ENCODE measurements around the gene NHLRC4.

DNA sequence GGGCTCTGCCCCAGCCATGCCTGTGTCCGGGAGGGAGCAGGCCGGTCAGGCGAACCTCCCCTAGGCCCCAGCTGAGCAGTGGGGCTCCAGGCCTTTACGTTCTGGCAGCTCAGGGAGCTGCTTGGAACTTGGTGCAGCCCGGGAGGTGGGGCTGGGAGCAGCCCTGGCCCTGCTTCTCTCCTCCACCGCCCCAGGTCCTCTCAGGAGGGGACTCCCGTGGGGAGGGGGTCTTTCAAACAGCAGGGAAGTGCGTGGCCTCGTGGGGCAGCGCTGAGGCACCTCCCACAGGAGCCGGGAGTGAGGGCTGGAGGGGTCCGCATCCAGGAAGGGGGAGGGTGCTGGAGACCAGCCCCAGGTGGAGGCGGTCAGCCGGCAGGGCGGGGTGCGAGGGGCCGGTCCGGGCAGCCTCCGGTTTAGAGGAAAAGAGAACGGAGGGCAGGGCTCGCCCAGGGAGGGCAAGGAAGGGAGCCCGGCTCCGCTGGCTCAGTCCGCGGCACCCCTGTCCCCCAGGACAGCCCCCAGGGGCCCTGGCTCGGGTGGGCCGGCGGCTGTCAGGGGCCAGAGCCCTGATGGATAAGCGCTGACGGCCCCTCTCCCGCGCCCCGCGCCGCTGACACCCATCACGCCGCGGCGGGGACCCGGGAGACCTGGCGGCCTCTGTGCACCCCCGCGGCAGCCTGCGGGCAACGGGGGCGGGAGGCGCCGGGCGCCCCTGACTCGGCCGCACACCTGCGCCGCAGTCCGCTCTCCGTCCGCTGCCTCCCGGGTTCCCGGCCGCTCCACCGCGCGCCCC is 7.2 kb upstream of the NHLRC4 start:
- TF ChIP-seq ZNF23 (tag by site-specific recombination; IDR thresholded peaks at IDR 0.05; ENCODE audit: borderline replicate concordance) (no peak), ZNF24 (tag by site-specific recombination; IDR thresholded peaks at IDR 0.05) (no peak), ZNF274 (IDR thresholded peaks at IDR 0.05; ENCODE audit: low read length) (no peak), ZNF274 (tag by site-specific recombination; IDR thresholded peaks at IDR 0.05; ENCODE audit: borderline replicate concordance) (no peak)
- TF ChIP-seq, protein P1, sequence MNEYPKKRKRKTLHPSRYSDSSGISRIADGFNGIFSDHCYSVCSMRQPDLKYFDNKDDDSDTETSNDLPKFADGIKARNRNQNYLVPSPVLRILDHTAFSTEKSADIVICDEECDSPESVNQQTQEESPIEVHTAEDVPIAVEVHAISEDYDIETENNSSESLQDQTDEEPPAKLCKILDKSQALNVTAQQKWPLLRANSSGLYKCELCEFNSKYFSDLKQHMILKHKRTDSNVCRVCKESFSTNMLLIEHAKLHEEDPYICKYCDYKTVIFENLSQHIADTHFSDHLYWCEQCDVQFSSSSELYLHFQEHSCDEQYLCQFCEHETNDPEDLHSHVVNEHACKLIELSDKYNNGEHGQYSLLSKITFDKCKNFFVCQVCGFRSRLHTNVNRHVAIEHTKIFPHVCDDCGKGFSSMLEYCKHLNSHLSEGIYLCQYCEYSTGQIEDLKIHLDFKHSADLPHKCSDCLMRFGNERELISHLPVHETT (tag by site-specific recombination; IDR thresholded peaks at IDR 0.05): no peak
- TF ChIP-seq, protein P2, sequence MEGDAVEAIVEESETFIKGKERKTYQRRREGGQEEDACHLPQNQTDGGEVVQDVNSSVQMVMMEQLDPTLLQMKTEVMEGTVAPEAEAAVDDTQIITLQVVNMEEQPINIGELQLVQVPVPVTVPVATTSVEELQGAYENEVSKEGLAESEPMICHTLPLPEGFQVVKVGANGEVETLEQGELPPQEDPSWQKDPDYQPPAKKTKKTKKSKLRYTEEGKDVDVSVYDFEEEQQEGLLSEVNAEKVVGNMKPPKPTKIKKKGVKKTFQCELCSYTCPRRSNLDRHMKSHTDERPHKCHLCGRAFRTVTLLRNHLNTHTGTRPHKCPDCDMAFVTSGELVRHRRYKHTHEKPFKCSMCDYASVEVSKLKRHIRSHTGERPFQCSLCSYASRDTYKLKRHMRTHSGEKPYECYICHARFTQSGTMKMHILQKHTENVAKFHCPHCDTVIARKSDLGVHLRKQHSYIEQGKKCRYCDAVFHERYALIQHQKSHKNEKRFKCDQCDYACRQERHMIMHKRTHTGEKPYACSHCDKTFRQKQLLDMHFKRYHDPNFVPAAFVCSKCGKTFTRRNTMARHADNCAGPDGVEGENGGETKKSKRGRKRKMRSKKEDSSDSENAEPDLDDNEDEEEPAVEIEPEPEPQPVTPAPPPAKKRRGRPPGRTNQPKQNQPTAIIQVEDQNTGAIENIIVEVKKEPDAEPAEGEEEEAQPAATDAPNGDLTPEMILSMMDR (tag by site-specific recombination; IDR thresholded peaks at IDR 0.05): 0 out of 2 replicates have a peak, but pooled peaks have one; percentile 19

Data from HEK293 (cell line).